K562 (cell line): ENCODE results near the gene TRMT2A. TPM values are rescaled to one million over a fixed set of nuclear protein-coding genes. Genes with fewer than 3 reads are reported as not detected.

Experiments used
- CLOCK ChIP-seq: fragments of 250-450 bp; sonication (Bioruptor Pico); IDR thresholded peaks from 2 replicates; pipeline ENCODE4 v1.4.0; 2020; ENCODE audit warnings: mild to moderate bottlenecking, moderate library complexity, borderline replicate concordance
- CXXC5 ChIP-seq: fragments of 250-450 bp; sonication (Bioruptor Pico); IDR thresholded peaks from 2 replicates; pipeline ENCODE4 v1.8.0; 2022; ENCODE audit warnings: inconsistent platforms, mild to moderate bottlenecking, moderate library complexity
- E2F6 ChIP-seq, 2 experiments: IDR thresholded peaks; 2 replicates each; pipeline ENCODE4 v1.6.1; 2011; ENCODE audit warnings: borderline replicate concordance in 1 of 2, control low read depth in 1 of 2, low read depth in 1 of 2, low read length in 1 of 2, mild to moderate bottlenecking in 1 of 2, mixed read lengths in 1 of 2, moderate library complexity in 1 of 2; ENCODE audit not compliant: insufficient read depth in 1 of 2, insufficient read length in 1 of 2, poor library complexity in 1 of 2, severe bottlenecking in 1 of 2; ENCODE audit errors: extremely low read depth in 1 of 2
- ERF ChIP-seq: fragments of 450-650 bp; formaldehyde crosslinking; IDR thresholded peaks from 2 replicates; pipeline ENCODE4 v1.4.0; 2020; ENCODE audit warnings: mild to moderate bottlenecking, mixed read lengths
- KAT2B ChIP-seq: IDR thresholded peaks from one replicate; pipeline ENCODE4 v1.6.1; 2012; ENCODE audit warnings: low read depth, mild to moderate bottlenecking, control low read depth, inconsistent platforms, low read length, moderate library complexity
- KLF16 ChIP-seq: IDR thresholded peaks from 2 replicates; pipeline ENCODE4 v1.6.1; 2016; ENCODE audit warnings: antibody characterized with exemption
- PML ChIP-seq: IDR thresholded peaks from 2 replicates; pipeline ENCODE4 v1.6.1; 2012; ENCODE audit warnings: low read length, inconsistent platforms
- POLR2AphosphoS2 ChIP-seq: IDR thresholded peaks from 2 replicates; pipeline ENCODE4 v1.6.1; 2012; ENCODE audit warnings: low read length, improper control_type of control experiment
- POLR2G ChIP-seq: fragments of 200-400 bp; formaldehyde crosslinking; IDR thresholded peaks from 2 replicates; pipeline ENCODE4 v1.6.1; 2017; ENCODE audit warnings: low read depth, mild to moderate bottlenecking, antibody characterized with exemption, low read length, moderate library complexity
- SRSF3 ChIP-seq: fragments of 200-400 bp; formaldehyde crosslinking; IDR thresholded peaks from 2 replicates; pipeline ENCODE4 v1.6.1; 2016; ENCODE audit warnings: mild to moderate bottlenecking, low read length, moderate library complexity; ENCODE audit not compliant: insufficient read depth
- ZBTB34 ChIP-seq: fragments of 250-450 bp; sonication (Bioruptor Pico); IDR thresholded peaks from 2 replicates; pipeline ENCODE4 v1.8.0; 2021; ENCODE audit warnings: mild to moderate bottlenecking, moderate library complexity
- ZC3H4 ChIP-seq: sonication (generic); formaldehyde crosslinking; IDR thresholded peaks from 2 replicates; pipeline ENCODE4 v1.9.0; 2021; ENCODE audit warnings: missing genetic modification reagents, borderline replicate concordance
- ZHX1 ChIP-seq: fragments of 150-350 bp; conservative IDR thresholded peaks from 2 replicates; pipeline ENCODE4 v1.6.1; 2014; ENCODE audit warnings: low read length
- ZNF274 ChIP-seq: IDR thresholded peaks from 2 replicates; pipeline ENCODE4 v1.6.1; 2011; ENCODE audit warnings: low read depth, mild to moderate bottlenecking, low read length, moderate library complexity, borderline replicate concordance
- ZZZ3 ChIP-seq: fragments of 450-650 bp; IDR thresholded peaks from 2 replicates; pipeline ENCODE4 v1.6.1; 2016; ENCODE audit warnings: antibody characterized with exemption, mild to moderate bottlenecking, moderate library complexity
- polyA plus RNA-seq, 8 experiments: library from polyadenylated mRNA; depleted of rRNA in 4 of 8; stranded (reverse) in 5 of 8; unstranded in 3 of 8; fragments of >200 nt; fragmentation: Nextera tagmentation in 2 of 8; fragmentation: Illumina TruSeq in 1 of 8; extraction: Ambion mirVana in 2 of 8; extraction: Trizol in 1 of 8; gene quantifications; 2 replicates each; pipeline versions ENCODE4 v1.2.1 to v1.2.3, GENCODE V29; 2011 to 2014; ENCODE audit warnings: inconsistent platforms in 1 of 8, missing spikeins in 1 of 8
- total RNA-seq, 7 experiments: library from RNA; depleted of rRNA in 6 of 7; stranded (reverse); fragments of >200 nt in 6 of 7; fragmentation: Illumina TruSeq in 2 of 7; extraction: Trizol in 2 of 7; gene quantifications; 2 replicates each; pipeline versions ENCODE4 v1.2.1 to v1.2.3, GENCODE V29; 2011 to 2021; ENCODE audit warnings: low replicate concordance in 1 of 7
- TF ChIP-seq, protein P1 (sequence below): fragments of 450-650 bp; formaldehyde crosslinking; IDR thresholded peaks from 2 replicates; pipeline ENCODE4 v1.4.0; 2020; ENCODE audit warnings: mild to moderate bottlenecking, moderate library complexity

Gene TRMT2A
- total and polyA plus RNA-seq, 9 of the 15 experiments (the other 6 are each of a cell fraction or from before 2014, with no cell fraction given): 1.6 to 265 (median 140) TPM

DNA sequence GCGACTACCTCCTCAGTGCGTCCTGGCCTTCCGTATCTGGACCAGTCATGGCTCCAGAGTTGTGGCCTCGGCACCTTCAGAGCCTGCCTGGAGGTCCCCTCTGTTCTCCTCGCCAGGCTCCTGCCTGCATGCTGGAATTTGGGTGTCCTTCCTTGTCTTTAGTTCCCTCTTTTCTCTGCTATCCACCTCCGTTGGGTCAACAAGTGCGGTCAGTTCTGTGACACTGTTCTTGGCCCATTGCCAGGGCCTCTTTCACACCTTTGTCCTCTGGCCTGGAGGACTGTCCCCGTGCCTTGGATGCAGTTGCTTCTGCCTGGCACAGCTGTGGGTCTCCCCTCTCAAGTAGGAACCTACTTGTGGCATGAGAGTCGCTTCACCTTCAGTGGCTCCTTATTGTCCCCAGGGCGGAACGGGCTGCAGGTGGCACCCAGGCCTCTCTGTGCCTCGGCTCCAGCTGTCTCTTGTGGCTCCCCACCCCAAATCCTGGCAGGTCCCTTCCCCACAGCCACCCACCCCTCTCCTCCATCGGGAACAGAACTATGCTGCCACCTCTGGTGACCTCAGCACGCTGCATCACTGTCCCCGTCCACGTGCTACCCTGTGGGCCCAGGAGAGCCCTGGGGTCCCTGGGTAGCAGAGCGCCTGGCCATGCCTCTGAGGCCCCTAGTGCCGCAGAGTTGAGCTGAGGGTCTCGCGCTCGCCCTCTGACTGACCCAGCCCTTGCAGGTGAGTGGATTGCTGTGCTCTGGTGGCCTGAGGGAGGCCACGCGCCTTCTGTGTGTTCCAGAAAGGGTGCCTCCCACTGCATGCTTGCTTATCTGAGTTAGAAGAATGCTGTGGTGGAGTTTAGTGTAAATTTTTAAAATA lies 32.2 kb downstream of the TRMT2A start (continued):
- TF ChIP-seq, protein P1, sequence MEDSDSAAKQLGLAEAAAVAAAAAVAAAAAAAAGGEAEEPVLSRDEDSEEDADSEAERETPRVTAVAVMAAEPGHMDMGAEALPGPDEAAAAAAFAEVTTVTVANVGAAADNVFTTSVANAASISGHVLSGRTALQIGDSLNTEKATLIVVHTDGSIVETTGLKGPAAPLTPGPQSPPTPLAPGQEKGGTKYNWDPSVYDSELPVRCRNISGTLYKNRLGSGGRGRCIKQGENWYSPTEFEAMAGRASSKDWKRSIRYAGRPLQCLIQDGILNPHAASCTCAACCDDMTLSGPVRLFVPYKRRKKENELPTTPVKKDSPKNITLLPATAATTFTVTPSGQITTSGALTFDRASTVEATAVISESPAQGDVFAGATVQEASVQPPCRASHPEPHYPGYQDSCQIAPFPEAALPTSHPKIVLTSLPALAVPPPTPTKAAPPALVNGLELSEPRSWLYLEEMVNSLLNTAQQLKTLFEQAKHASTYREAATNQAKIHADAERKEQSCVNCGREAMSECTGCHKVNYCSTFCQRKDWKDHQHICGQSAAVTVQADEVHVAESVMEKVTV (CRISPR knock-in tag): peak; percentile 52
- no peak for TF ChIP-seq KLF16
- no peak for TF ChIP-seq ZC3H4 (CRISPR knock-in tag)
- TF ChIP-seq SRSF3: peak; percentile 90; the same call in 1 of the 2 replicates
- peak; percentile 94 to 97 for TF ChIP-seq E2F6 (IDR thresholded peaks at IDR 0.05; ENCODE audit: borderline replicate concordance in 1 of 2, extremely low read depth in 1 of 2, insufficient read depth in 1 of 2, insufficient read length in 1 of 2, low read depth in 1 of 2, low read length in 1 of 2, poor library complexity in 1 of 2, severe bottlenecking in 1 of 2)
- TF ChIP-seq PML: no peak
- 0 out of 2 replicates have a peak, but pooled peaks have one; percentile 18 for TF ChIP-seq POLR2AphosphoS2
- TF ChIP-seq KAT2B: peak; percentile 17
- TF ChIP-seq ERF (CRISPR knock-in tag): peak; percentile 94
- peak; percentile 53; the same call in 1 of the 2 replicates for TF ChIP-seq CLOCK (CRISPR knock-in tag)
- no peak for TF ChIP-seq ZNF274
- peak; percentile 63 for TF ChIP-seq CXXC5
- no peak for TF ChIP-seq ZZZ3
- 0 out of 2 replicates have a peak, but pooled peaks have one; percentile 3 for TF ChIP-seq ZBTB34 (CRISPR knock-in tag)
- TF ChIP-seq POLR2G: no peak
- TF ChIP-seq ZHX1: peak; percentile 78; the same call in 1 of the 2 replicates
